Heart right ventricle (tissue), 16 donors: ENCODE data around the gene VPREB3. TPM values are rescaled to one million over a fixed set of nuclear protein-coding genes. Genes with fewer than 3 reads are reported as not detected.

Experiments used
- ATAC-seq, 8 donors: fragments of 200-7000 bp; cut with Tn5 transposase; one replicate each; pipeline ENCODE4 v1.9.1; 2020; ENCODE audit warnings: mild to moderate bottlenecking in 8 of 8, moderate library complexity in 8 of 8, moderate number of reproducible peaks in 1 of 8
- DNase-seq, 2 donors: peaks; one replicate each; pipeline ENCODE4 v3.0.0-alpha.2; 2020
- H3K27ac ChIP-seq, 10 donors: fragments of 200-600 bp; sonication (generic) in 2 of 10; one replicate each; pipeline versions ENCODE4 v1.5.0 to v1.8.0; 2020 to 2022; ENCODE audit warnings: mild to moderate bottlenecking in 3 of 10
- H3K27me3 ChIP-seq, 7 donors: fragments of 200-600 bp; one replicate each; pipeline ENCODE4 v1.8.0; 2021 to 2022; ENCODE audit warnings: mild to moderate bottlenecking in 2 of 7
- H3K36me3 ChIP-seq, 9 donors: fragments of 200-600 bp; sonication (generic) in 1 of 9; one replicate each; pipeline versions ENCODE4 v1.5.0 to v1.8.0; 2020 to 2022; ENCODE audit warnings: mild to moderate bottlenecking in 2 of 9
- H3K4me1 ChIP-seq, 9 donors: fragments of 200-600 bp; sonication (generic) in 1 of 9; one replicate each; pipeline versions ENCODE4 v1.5.0 to v1.8.0; 2020 to 2022; ENCODE audit warnings: mild to moderate bottlenecking in 4 of 9
- H3K4me3 ChIP-seq, 10 donors: fragments of 200-600 bp; sonication (generic) in 2 of 10; one replicate each; pipeline versions ENCODE4 v1.5.0 to v1.8.0; 2020 to 2022; ENCODE audit warnings: mild to moderate bottlenecking in 7 of 10, moderate library complexity in 2 of 10
- H3K9me3 ChIP-seq, 11 donors: fragments of 200-600 bp in 10 of 11; sonication (generic) in 2 of 11; one replicate each; pipeline versions ENCODE4 v1.5.0 to v1.8.0; 2013 to 2022; ENCODE audit warnings: mild to moderate bottlenecking in 2 of 11, control low read depth in 1 of 11, moderate library complexity in 1 of 11
- CTCF ChIP-seq, 9 donors: fragments of 200-600 bp; sonication (generic) in 2 of 9; IDR thresholded peaks; one replicate each; pipeline versions ENCODE4 v1.5.0 to v1.8.0; 2021 to 2022; ENCODE audit warnings: antibody characterized with exemption in 9 of 9, mild to moderate bottlenecking in 5 of 9, moderate library complexity in 1 of 9
- WGBS, 2 donors: extraction: QIAGEN DNeasy Blood & Tissue Kit; methylation state at CpG; one replicate each; pipeline ENCODE4 v1.1.7; 2013; ENCODE audit warnings: inconsistent platforms in 1 of 2; 5-methylcytosine and 5-hydroxymethylcytosine counted together
- intact Hi-C, 10 donors: fragments of 100-400 bp; cut with DNase I; formaldehyde crosslinking; loops; one replicate each; pipeline versions ENCODE4 v1.11.1 to v1.14.2; 2022
- polyA plus RNA-seq, 2 donors: library from polyadenylated mRNA; stranded (reverse); fragments of 200-250 nt; gene quantifications; one replicate each; pipeline ENCODE4 v1.2.3, GENCODE V29; 2013
- total RNA-seq, 10 donors: library from RNA; stranded (reverse); fragmentation: NEBNext Ultra II Directional in 3 of 10; extraction: Animal tissue kit (Norgen Biotek cat#: 25700) in 3 of 10; gene quantifications; one replicate each; pipeline versions ENCODE4 v1.2.1 to v1.2.4, GENCODE V29; 2021 to 2023
- donor health status: Arrhythmogenic right ventricular cardiomyopathy.
- donor health status: ischemic (EF 13 %, LVEDD 7.1; RV severe dilation, severe dysfunction).
- donor health status: healthy with polysubstance abuse.
- donor health status: DM: no; HTN: yes; CAD: no.
- donor health status: DM: no; HTN: no; CAD: no.
- donor health status: ischemic (EF 25% LVEDD 6.9; RV normal size, moderate dysfunction).
- donor health status: ischemic (EF 25% LVEDD 5.7; RV mildly dilated, moderate dysfunction).
- donor health status: healthy.
- donor health status: DM: yes; HTN: yes; CAD: no.
- donor health status: Ischemic cardiomyopathy.
- donor health status: ischemic (EF 35%, LVEDD 5.7; RV mildly dilated, moderate dysfunction).
- donor health status: nonischemic (EF 11% LVEDD 7.7; RV severe dilation, severe dysfunction).
- donor health status: DM: yes; HTN: yes; CAD: no.
- donor health status: PGD.
- donor health status: ischemic (EF 29% LVEDD 5.4; RV normal size, mild dysfunction).
- donor health status: nonischemic (EF 23%, LVEDD 6.1; RV moderate dilation, normal function).

VPREB3 gene
- total and polyA plus RNA-seq, 12 donors, result 0.56 to 2.5 (median 0.96) TPM; not detected in 4

DNA sequence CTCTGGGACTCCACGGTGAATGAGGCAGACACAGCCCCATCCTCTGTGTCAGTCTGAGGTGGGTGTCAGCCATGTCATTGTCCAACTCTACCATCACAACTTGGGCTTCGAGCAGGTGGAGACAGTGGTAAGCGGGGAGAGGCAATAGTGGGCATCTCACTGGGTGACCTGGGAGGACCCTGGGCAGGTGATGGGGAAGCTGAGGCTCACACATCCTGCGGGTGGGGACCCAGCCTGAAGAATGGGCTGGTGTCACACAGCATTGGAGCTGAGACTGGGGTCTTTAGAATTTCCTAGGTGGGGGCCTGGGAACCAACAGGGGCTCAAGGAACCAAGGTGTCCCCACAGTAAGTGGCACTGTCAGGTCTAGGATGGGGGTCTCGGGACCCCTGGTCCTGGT lies 25.5 kb upstream of the VPREB3 start:
- H3K4me3 ChIP-seq, result no peak overlapping the region
- intact Hi-C loops, result loop anchor here in 1 of 10 donors (5.0 kb wide), 1 partner anchor 63 kb away; no protein-coding TSS in a partner anchor
- H3K27ac ChIP-seq, result no peak overlapping the region
- TF ChIP-seq CTCF (IDR thresholded peaks at IDR 0.05), result no peak
- peaks cover 0 to 18% (median 7%) of the 10 kb centered on the region in 9 donors for H3K4me1 ChIP-seq
- no peaks in the 10 kb centered on the region for H3K27me3 ChIP-seq
- no peak for ATAC-seq
- H3K9me3 ChIP-seq, result no peaks in the 10 kb centered on the region
- 91 to 94% methylated on average over 5 of the region's 5 CpGs for WGBS, 2 donors
- DNase-seq, result no peak
- H3K36me3 ChIP-seq, result peaks cover 0 to 3% (median 0%) of the 10 kb centered on the region in 9 donors

DNA sequence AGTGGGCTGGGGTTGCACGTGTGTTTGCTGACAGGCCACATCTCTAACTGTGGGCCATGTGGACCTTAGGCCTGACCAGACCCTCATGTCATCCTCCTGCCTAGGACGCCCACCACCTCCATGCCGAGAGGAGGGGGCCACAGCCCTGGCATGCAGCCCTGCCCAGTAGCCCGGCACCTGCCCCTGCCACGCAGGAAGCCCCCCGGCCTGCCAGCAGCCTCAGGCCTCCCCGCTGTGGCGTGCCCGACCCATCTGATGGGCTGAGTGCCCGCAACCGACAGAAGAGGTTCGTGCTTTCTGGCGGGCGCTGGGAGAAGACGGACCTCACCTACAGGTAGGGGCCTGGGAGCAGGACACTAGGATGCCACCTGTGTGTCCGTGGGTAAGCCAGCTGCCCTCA lies 24.9 kb upstream of the VPREB3 start:
- TF ChIP-seq CTCF (IDR thresholded peaks at IDR 0.05), result no peak
- 92 to 93% methylated on average over 16 of the region's 16 CpGs for WGBS, 2 donors
- peaks cover 0 to 24% (median 13%) of the 10 kb centered on the region in 9 donors for H3K4me1 ChIP-seq
- H3K9me3 ChIP-seq, result no peaks in the 10 kb centered on the region
- H3K27ac ChIP-seq, result no peak overlapping the region
- H3K4me3 ChIP-seq, result no peak overlapping the region
- peaks cover 0 to 3% (median 0%) of the 10 kb centered on the region in 9 donors for H3K36me3 ChIP-seq
- DNase-seq, result no peak
- H3K27me3 ChIP-seq, result no peaks in the 10 kb centered on the region
- no peak for ATAC-seq
- intact Hi-C loops, result loop anchor here in 1 of 10 donors (5.0 kb wide), 1 partner anchor 63 kb away; no protein-coding TSS in a partner anchor

- Histone ChIP-seq H3K27me3 (peaks cover 0 to 3% (median 0%) of the 10 kb centered on the region in 7 donors), H3K27ac (no peak overlapping the region), H3K36me3 (peaks cover 0 to 3% (median 0%) of the 10 kb centered on the region in 9 donors), H3K9me3 (no peaks in the 10 kb centered on the region), H3K4me3 (no peak overlapping the region), H3K4me1 (peaks cover 0 to 30% (median 18%) of the 10 kb centered on the region in 9 donors)
- DNase-seq (no peak), ATAC-seq (no peak)
- WGBS, 2 donors, result 81 to 88% methylated on average over 3 of the region's 3 CpGs
- intact Hi-C loops, result loop anchor here in 1 of 10 donors (5.0 kb wide), 1 partner anchor 64 kb away; no protein-coding TSS in a partner anchor
- TF ChIP-seq CTCF (IDR thresholded peaks at IDR 0.05), result no peak
Observed at GRCh38 chr22:23778577-23778900, 24.3 kb upstream of the VPREB3 start.

GRCh38 chr22:23777776-23778576 lies 23.8 kb upstream of the VPREB3 start:
- TF ChIP-seq CTCF (IDR thresholded peaks at IDR 0.05), result no peak
- H3K9me3 ChIP-seq, result no peaks in the 10 kb centered on the region
- DNase-seq (peak; percentile 71 to 73), ATAC-seq (peak; percentile 41 to 72 (median 50))
- peak overlapping the region in 1 of 10 donors; percentile 26 for H3K27ac ChIP-seq
- peaks cover 0 to 36% (median 22%) of the 10 kb centered on the region in 9 donors for H3K4me1 ChIP-seq
- 72 to 74% methylated on average over 11 of the region's 11 CpGs for WGBS, 2 donors
- intact Hi-C loops, result loop anchor here in 1 of 10 donors (5.0 kb wide), 1 partner anchor 64 kb away; no protein-coding TSS in a partner anchor
- no peak overlapping the region for H3K4me3 ChIP-seq
- peaks cover 0 to 8% (median 0%) of the 10 kb centered on the region in 7 donors for H3K27me3 ChIP-seq
- no peaks in the 10 kb centered on the region for H3K36me3 ChIP-seq
